CD4-positive, alpha-beta T cell (primary cell): ENCODE data around the gene BCL2L11. TPM values are rescaled to one million over a fixed set of nuclear protein-coding genes. Genes with fewer than 3 reads are reported as not detected.

ENCODE experiments used
- ATAC-seq: fragments of 200-7000 bp; cut with Tn5 transposase; one replicate; pipeline ENCODE4 v1.10.0; 2022; ENCODE audit warnings: mild to moderate bottlenecking; ENCODE audit not compliant: poor library complexity
- CTCF ChIA-PET: fragments of 350-600 bp; sonication (Branson Sonifier 250); formaldehyde crosslinking; loops from one replicate; lab custom pipeline; 2021; ENCODE audit warnings: antibody characterized with exemption, inconsistent platforms; lab: Charles Lee
- POLR2A ChIA-PET: fragments of 350-600 bp; sonication (Branson Sonifier 250); formaldehyde crosslinking; loops from one replicate; lab custom pipeline; 2021; ENCODE audit warnings: antibody characterized with exemption, inconsistent platforms; lab: Charles Lee
- DNase-seq, 14 experiments: peaks; one replicate each; pipeline ENCODE4 v3.0.0-alpha.2; 2013 to 2020; ENCODE audit warnings: mixed read lengths in 2 of 14
- H3K27ac ChIP-seq, 2 donors: one replicate each; pipeline versions ENCODE4 v1.5.1 to v1.7.0; 2013; ENCODE audit warnings: low read length in 2 of 2, low read depth in 1 of 2, mild to moderate bottlenecking in 1 of 2
- H3K27me3 ChIP-seq, 2 experiments: 1 replicate in 1 of 2; 2 replicates in 1 of 2; pipeline versions ENCODE4 v1.6.1 to v1.7.0; 2013; ENCODE audit warnings: low read length in 2 of 2, control low read depth in 1 of 2, mild to moderate bottlenecking in 1 of 2, moderate library complexity in 1 of 2; ENCODE audit not compliant: insufficient read depth in 2 of 2, control insufficient read depth in 1 of 2
- H3K36me3 ChIP-seq: one replicate; pipeline ENCODE4 v1.6.1; 2013; ENCODE audit warnings: low read length, control low read depth; ENCODE audit not compliant: insufficient read depth
- H3K4me1 ChIP-seq: one replicate; pipeline ENCODE4 v1.6.1; 2013; ENCODE audit warnings: low read length, control low read depth; ENCODE audit not compliant: insufficient read depth
- H3K4me3 ChIP-seq: one replicate; pipeline ENCODE4 v1.5.1; 2013; ENCODE audit warnings: mild to moderate bottlenecking, low read length, moderate library complexity
- H3K9me3 ChIP-seq, 2 experiments: 1 replicate in 1 of 2; 2 replicates in 1 of 2; pipeline versions ENCODE4 v1.6.1 to v1.7.0; 2013; ENCODE audit warnings: low read length in 2 of 2, mild to moderate bottlenecking in 2 of 2, control low read depth in 1 of 2, moderate library complexity in 1 of 2; ENCODE audit not compliant: control insufficient read depth in 1 of 2, insufficient read depth in 1 of 2
- H3K27ac Mint-ChIP-seq: one replicate; pipeline ENCODE4 v1.8.0; 2020; ENCODE audit warnings: mixed read lengths
- H3K27me3 Mint-ChIP-seq: one replicate; pipeline ENCODE4 v1.8.0; 2021; ENCODE audit warnings: mixed read lengths
- H3K36me3 Mint-ChIP-seq: one replicate; pipeline ENCODE4 v1.8.0; 2021; ENCODE audit warnings: low read depth, mixed read lengths
- H3K4me1 Mint-ChIP-seq: one replicate; pipeline ENCODE4 v1.8.0; 2021; ENCODE audit warnings: low read depth, mixed read lengths
- H3K4me3 Mint-ChIP-seq: one replicate; pipeline ENCODE4 v1.8.0; 2020; ENCODE audit warnings: mild to moderate bottlenecking, mixed read lengths
- H3K9me3 Mint-ChIP-seq: one replicate; pipeline ENCODE4 v1.8.0; 2020; ENCODE audit warnings: mixed read lengths
- CTCF ChIP-seq: fragments of 200-600 bp; IDR thresholded peaks from one replicate; pipeline ENCODE4 v1.8.0; 2022; ENCODE audit warnings: antibody characterized with exemption, mild to moderate bottlenecking
- intact Hi-C, 2 experiments: fragments of 100-400 bp; cut with DNase I in 1 of 2; cut with micrococcal nuclease in 1 of 2; formaldehyde crosslinking; loops; one replicate each; pipeline versions ENCODE4 v1.15.1 to v1.9.0; 2023 to 2025; cut with DNase I, micrococcal nuclease
- total RNA-seq, 174 experiments: library from RNA in 2 of 174; stranded (reverse) in 2 of 174; gene quantifications; one replicate each; pipeline ENCODE4 v1.2.3 and lab custom pipeline; 2021 to 2026

Gene BCL2L11
- total RNA-seq, 2 experiments from 2014 or later = 48.6 to 50.1 TPM

- Mint-ChIP-seq H3K27me3 (no peaks in the 10 kb centered on the region), H3K9me3 (no peaks in the 10 kb centered on the region), H3K27ac (no peak overlapping the region), H3K4me3 (no peak overlapping the region), H3K4me1 (no peaks in the 10 kb centered on the region), H3K36me3 (no peaks in the 10 kb centered on the region)
- no peak for ATAC-seq
- TF ChIP-seq CTCF = no peak
- no peaks in the 10 kb centered on the region for H3K9me3 ChIP-seq
- peaks cover 4% of the 10 kb centered on the region for H3K4me1 ChIP-seq
- no peak for DNase-seq
- intact Hi-C loops = no loop called here
- H3K36me3 ChIP-seq = no peaks in the 10 kb centered on the region
- no peak overlapping the region for H3K4me3 ChIP-seq
- ChIA-PET POLR2A (no interaction called here), CTCF (no interaction called here)
- no peak overlapping the region for H3K27ac ChIP-seq
- no peaks in the 10 kb centered on the region for H3K27me3 ChIP-seq
Measured at GRCh38 chr2:111194835-111195621, 74.3 kb downstream of the BCL2L11 start.

GRCh38 chr2:111196435-111196834 is 75.7 kb downstream of the BCL2L11 start:
- no peak overlapping the region for H3K27ac Mint-ChIP-seq
- peak in 2 of 14 experiments; percentile 2 to 22 for DNase-seq
- no peaks in the 10 kb centered on the region for H3K36me3 Mint-ChIP-seq
- no peaks in the 10 kb centered on the region for H3K27me3 ChIP-seq
- H3K4me1 ChIP-seq = peaks cover 4% of the 10 kb centered on the region
- H3K4me1 Mint-ChIP-seq = no peaks in the 10 kb centered on the region
- no peaks in the 10 kb centered on the region for H3K36me3 ChIP-seq
- no peaks in the 10 kb centered on the region for H3K9me3 Mint-ChIP-seq
- no peak overlapping the region for H3K27ac ChIP-seq
- CTCF ChIA-PET = no interaction called here
- POLR2A ChIA-PET = no interaction called here
- no peak for ATAC-seq
- H3K27me3 Mint-ChIP-seq = no peaks in the 10 kb centered on the region
- intact Hi-C loops = no loop called here
- H3K4me3 ChIP-seq = no peak overlapping the region
- TF ChIP-seq CTCF = no peak
- H3K9me3 ChIP-seq = no peaks in the 10 kb centered on the region
- H3K4me3 Mint-ChIP-seq = no peak overlapping the region

- no peak for TF ChIP-seq CTCF
- Histone ChIP-seq H3K4me3 (no peak overlapping the region), H3K27ac (no peak overlapping the region), H3K9me3 (no peaks in the 10 kb centered on the region), H3K27me3 (no peaks in the 10 kb centered on the region), H3K4me1 (peaks cover 4% of the 10 kb centered on the region), H3K36me3 (no peaks in the 10 kb centered on the region)
- H3K4me1 Mint-ChIP-seq = no peaks in the 10 kb centered on the region
- ATAC-seq (no peak), DNase-seq (no peak)
- no peaks in the 10 kb centered on the region for H3K27me3 Mint-ChIP-seq
- CTCF ChIA-PET = no interaction called here
- intact Hi-C loops = no loop called here
- POLR2A ChIA-PET = no interaction called here
- no peak overlapping the region for H3K4me3 Mint-ChIP-seq
- no peaks in the 10 kb centered on the region for H3K9me3 Mint-ChIP-seq
- no peak overlapping the region for H3K27ac Mint-ChIP-seq
- H3K36me3 Mint-ChIP-seq = no peaks in the 10 kb centered on the region
Measured at GRCh38 chr2:111198701-111199100, 78.0 kb downstream of the BCL2L11 start.
